ENCODE data around the gene OR6C70.
"Not testable (repeated sequence)": the region's sequence is repeated elsewhere in the genome, so short reads cannot be mapped to it uniquely, and the experiment has no call there.

Gene OR6C70

DNA sequence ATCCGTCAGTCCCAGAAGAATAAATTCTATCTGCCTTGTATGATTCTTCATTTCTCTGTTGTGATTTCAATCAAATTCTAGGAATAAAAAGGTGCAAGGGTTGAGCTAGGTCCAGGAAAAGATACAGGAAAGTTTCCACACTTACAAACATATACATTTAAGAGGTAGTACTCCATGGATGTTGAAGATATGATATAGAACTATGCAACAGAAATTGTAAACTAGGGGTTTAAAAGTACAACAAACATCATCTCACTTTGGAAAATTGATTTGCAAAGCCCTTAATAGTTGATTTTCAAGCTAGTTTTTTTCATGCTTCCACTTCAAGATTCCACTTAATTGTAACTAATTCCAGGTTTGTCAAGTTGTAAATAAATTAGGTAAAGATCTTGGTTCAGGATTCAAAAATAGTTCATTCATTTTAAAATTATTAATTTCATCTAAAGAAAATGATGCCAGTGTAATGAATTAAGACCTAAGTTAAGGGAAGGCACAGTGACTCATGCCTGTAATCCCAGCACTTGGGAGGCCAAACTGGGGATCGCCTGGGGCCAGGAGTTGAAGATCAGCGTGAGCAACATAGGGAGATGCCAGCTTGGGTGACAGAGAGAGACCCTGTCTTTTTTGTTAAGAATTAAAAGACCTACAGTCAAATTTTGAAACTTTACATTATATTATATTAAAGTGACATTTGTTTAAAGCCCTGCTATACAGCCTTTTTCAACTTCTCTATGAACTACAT lies at the start of gene OR6C70:
OR6C70 (minus strand) TSS at position 51 of the 742 bp plus-strand sequence; CDS start at position 51, 0 bp downstream.
- H3K9me3 ChIP-seq (ENCODE audit: insufficient read depth, low read depth, low read length), result no peaks in the 10 kb centered on the region
- H3K27me3 ChIP-seq (ENCODE audit: insufficient read depth, low read length), result no peaks in the 10 kb centered on the region
- no peak within 1 kb of the TSS for H3K27ac ChIP-seq (ENCODE audit: low read length)
- no peak within 1 kb of the TSS for H3K9ac ChIP-seq (ENCODE audit: low read depth, low read length)
- no peak within 1 kb of the TSS for H3K4me3 ChIP-seq (ENCODE audit: low read length)
- no peaks in the 10 kb centered on the region for H3K36me3 ChIP-seq (ENCODE audit: insufficient read depth, low read depth, low read length)
- no peaks in the 10 kb centered on the region for H3K4me1 ChIP-seq (ENCODE audit: insufficient read depth, low read length)

DNA sequence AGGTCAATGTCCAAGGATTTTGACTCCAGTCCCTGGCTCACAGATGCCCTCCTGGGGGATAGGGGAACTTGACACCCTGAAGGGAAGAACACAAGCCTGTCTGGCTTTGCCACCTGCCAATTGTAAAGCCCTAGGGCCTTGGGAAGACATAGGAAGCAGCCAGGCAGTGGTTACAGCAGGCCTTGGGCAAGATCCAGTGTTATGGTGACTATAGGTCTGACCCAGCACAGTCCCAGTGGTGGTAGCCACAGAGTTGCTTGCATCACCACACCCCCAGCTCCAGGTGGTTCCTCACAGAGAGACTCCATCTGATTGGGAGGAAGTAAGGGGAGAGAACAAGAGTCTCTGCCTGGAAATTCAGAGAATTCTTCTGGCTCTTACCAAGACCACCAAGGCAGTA lies 46.5 kb upstream of the OR6C70 start:
- Histone ChIP-seq H3K9ac (ENCODE audit: low read depth, low read length) (no peak overlapping the region), H3K36me3 (ENCODE audit: insufficient read depth, low read depth, low read length) (no peaks in the 10 kb centered on the region), H3K27ac (ENCODE audit: low read length) (no peak overlapping the region), H3K9me3 (ENCODE audit: insufficient read depth, low read depth, low read length) (no peaks in the 10 kb centered on the region; the same call in 1 of the 2 replicates), H3K4me1 (ENCODE audit: insufficient read depth, low read length) (no peaks in the 10 kb centered on the region), H3K4me3 (ENCODE audit: low read length) (no peak overlapping the region), H3K27me3 (ENCODE audit: insufficient read depth, low read length) (no peaks in the 10 kb centered on the region)

DNA sequence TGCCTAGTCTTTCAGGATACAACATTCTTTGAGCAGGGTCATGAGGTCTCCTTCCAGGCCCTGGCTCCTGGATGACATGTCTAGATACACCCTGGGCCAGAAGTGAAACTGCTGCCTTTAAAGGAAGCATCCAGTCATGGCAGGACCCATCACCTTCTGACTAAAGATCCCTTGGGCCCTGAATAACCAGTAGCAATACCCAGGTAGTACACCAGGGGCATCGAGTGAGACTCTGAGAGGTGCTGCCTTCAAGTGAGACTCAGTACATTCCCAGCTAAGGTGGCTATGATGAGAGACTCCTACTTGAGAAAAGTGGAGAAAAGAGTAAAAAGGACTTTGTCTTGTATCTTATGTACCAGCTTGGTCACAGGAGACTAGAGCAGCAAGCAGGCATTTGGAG lies 45.8 kb upstream of the OR6C70 start:
- no peak overlapping the region for H3K4me3 ChIP-seq (ENCODE audit: low read length)
- no peaks in the 10 kb centered on the region for H3K4me1 ChIP-seq (ENCODE audit: insufficient read depth, low read length)
- H3K36me3 ChIP-seq (ENCODE audit: insufficient read depth, low read depth, low read length), result no peaks in the 10 kb centered on the region
- H3K9me3 ChIP-seq (ENCODE audit: insufficient read depth, low read depth, low read length), result no peaks in the 10 kb centered on the region; the same call in 1 of the 2 replicates
- no peaks in the 10 kb centered on the region for H3K27me3 ChIP-seq (ENCODE audit: insufficient read depth, low read length)
- no peak overlapping the region for H3K27ac ChIP-seq (ENCODE audit: low read length)
- no peak overlapping the region for H3K9ac ChIP-seq (ENCODE audit: low read depth, low read length)

DNA sequence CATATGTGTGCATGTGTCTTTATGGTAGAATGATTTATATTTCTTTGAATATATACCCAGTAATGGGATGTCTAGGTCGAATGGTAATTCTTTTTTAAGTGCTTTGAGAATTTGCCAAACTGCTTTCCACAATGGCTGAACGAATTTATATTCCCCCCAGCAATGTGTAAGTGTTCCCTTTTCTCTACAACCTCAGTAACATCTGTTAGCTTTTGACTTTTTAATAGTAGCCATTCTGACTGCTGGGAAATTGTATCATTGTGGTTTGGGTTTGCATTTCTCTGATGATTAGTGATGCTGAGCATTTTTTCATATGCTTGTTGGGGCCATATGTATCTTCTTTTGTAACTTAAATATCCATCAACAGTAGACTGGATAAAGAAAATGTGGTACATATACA lies 31.7 kb upstream of the OR6C70 start:
- no peak overlapping the region for H3K27ac ChIP-seq (ENCODE audit: low read length)
- no peaks in the 10 kb centered on the region for H3K4me1 ChIP-seq (ENCODE audit: insufficient read depth, low read length)
- H3K9ac ChIP-seq (ENCODE audit: low read depth, low read length), result no peak overlapping the region
- H3K36me3 ChIP-seq (ENCODE audit: insufficient read depth, low read depth, low read length), result no peaks in the 10 kb centered on the region
- no peaks in the 10 kb centered on the region for H3K27me3 ChIP-seq (ENCODE audit: insufficient read depth, low read length)
- H3K4me3 ChIP-seq (ENCODE audit: low read length), result no peak overlapping the region
- no peaks in the 10 kb centered on the region for H3K9me3 ChIP-seq (ENCODE audit: insufficient read depth, low read depth, low read length)

DNA sequence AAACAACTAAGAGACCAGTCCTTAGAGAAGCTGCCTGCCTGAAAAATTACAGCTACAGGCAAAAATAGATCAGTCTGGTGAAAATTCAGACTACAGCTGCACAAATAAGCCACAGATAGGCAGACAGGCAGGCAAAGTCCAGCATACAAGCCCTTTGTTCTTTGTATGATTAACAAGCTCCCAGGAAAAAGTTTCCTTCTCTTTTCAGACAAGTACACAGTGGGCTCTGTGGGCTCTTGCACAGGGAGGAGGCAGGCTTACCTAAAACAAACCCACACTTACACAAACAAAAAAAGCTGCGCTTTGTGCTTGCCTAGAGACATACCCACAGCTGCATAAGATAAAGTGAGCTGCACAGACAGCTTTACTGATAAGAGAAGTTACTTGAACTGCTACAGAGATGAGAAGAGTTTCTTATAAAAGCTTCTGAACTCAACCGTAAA lies 29.9 kb upstream of the OR6C70 start:
- H3K9ac ChIP-seq (ENCODE audit: low read depth, low read length), result no peak overlapping the region
- H3K9me3 ChIP-seq (ENCODE audit: insufficient read depth, low read depth, low read length), result no peaks in the 10 kb centered on the region
- no peaks in the 10 kb centered on the region for H3K4me1 ChIP-seq (ENCODE audit: insufficient read depth, low read length)
- H3K27me3 ChIP-seq (ENCODE audit: insufficient read depth, low read length), result no peaks in the 10 kb centered on the region
- no peak overlapping the region for H3K4me3 ChIP-seq (ENCODE audit: low read length)
- H3K36me3 ChIP-seq (ENCODE audit: insufficient read depth, low read depth, low read length), result no peaks in the 10 kb centered on the region
- H3K27ac ChIP-seq (ENCODE audit: low read length), result no peak overlapping the region

DNA sequence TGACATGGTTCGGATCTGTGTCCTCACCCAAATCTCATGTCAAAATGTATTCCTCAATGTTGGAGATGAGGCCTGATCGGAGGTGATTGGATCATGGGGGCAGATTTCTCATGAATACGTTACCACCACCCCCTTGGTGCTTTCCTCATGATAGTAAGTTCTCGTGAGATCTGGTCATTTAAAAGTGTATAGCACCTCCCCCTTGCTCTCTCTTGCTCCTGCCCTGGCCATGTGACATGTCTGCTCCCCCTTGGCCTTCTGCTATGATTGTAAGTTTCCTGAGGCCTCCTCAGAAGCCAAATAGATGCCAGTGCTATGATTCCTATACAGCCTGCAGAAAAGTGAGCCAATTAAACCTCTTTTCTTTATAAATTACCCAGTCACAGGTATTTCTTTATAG lies 29.3 kb upstream of the OR6C70 start:
- Histone ChIP-seq H3K4me1 (ENCODE audit: insufficient read depth, low read length) (no peaks in the 10 kb centered on the region), H3K36me3 (ENCODE audit: insufficient read depth, low read depth, low read length) (no peaks in the 10 kb centered on the region), H3K27me3 (ENCODE audit: insufficient read depth, low read length) (no peaks in the 10 kb centered on the region), H3K9ac (ENCODE audit: low read depth, low read length) (no peak overlapping the region), H3K27ac (ENCODE audit: low read length) (no peak overlapping the region), H3K4me3 (ENCODE audit: low read length) (no peak overlapping the region), H3K9me3 (ENCODE audit: insufficient read depth, low read depth, low read length) (no peaks in the 10 kb centered on the region)

DNA sequence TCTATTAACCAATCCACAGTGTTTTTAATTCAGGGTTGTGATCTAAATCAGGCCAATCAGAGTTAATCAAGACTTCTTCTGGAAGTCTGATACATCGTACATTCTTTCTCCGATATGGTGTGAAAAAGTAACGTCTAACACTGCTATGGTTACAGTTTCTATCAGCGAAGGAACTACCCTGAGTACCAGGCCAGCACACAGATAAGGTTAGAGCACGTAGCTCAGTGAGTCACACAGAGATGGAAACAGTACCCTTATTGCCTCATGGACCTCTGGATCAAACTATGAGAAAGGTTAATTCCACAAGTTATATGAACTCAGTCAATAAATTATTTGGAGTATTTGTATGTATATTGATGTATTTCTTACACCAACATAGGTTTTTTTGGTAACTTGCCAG lies 25.6 kb upstream of the OR6C70 start:
- Histone ChIP-seq H3K27ac (ENCODE audit: low read length) (no peak overlapping the region), H3K9ac (ENCODE audit: low read depth, low read length) (no peak overlapping the region), H3K27me3 (ENCODE audit: insufficient read depth, low read length) (no peaks in the 10 kb centered on the region), H3K4me3 (ENCODE audit: low read length) (no peak overlapping the region), H3K4me1 (ENCODE audit: insufficient read depth, low read length) (no peaks in the 10 kb centered on the region), H3K9me3 (ENCODE audit: insufficient read depth, low read depth, low read length) (no peaks in the 10 kb centered on the region), H3K36me3 (ENCODE audit: insufficient read depth, low read depth, low read length) (no peaks in the 10 kb centered on the region)

DNA sequence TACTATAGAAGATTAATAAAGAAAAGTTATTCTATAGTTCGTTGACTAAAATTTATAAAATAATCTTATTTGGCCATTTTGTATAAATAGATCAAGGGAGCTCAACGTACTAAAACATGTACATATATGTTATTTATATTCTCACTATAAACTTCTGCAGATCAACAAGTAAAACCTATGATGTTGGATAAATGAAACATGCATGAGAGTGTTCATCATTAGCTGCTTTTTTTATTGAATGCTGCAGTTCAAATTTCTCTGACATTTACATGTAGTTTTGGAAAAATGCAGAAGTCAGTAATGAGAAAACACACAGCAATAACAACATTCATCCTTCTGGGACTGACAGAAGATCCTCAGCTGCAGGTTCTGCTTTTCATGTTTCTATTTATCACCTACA lies 22.1 kb upstream of the OR6C70 start, which contains the start of gene OR6C68:
OR6C68 (plus strand) TSS at position 301 of the 400 bp plus-strand sequence; CDS start at position 301, 0 bp downstream.
- no peak within 1 kb of the TSS for H3K9ac ChIP-seq (ENCODE audit: low read depth, low read length)
- H3K27me3 ChIP-seq (ENCODE audit: insufficient read depth, low read length), result no peaks in the 10 kb centered on the region
- H3K4me1 ChIP-seq (ENCODE audit: insufficient read depth, low read length), result no peaks in the 10 kb centered on the region
- H3K4me3 ChIP-seq (ENCODE audit: low read length), result no peak within 1 kb of the TSS
- H3K9me3 ChIP-seq (ENCODE audit: insufficient read depth, low read depth, low read length), result no peaks in the 10 kb centered on the region
- H3K36me3 ChIP-seq (ENCODE audit: insufficient read depth, low read depth, low read length), result no peaks in the 10 kb centered on the region
- H3K27ac ChIP-seq (ENCODE audit: low read length), result no peak within 1 kb of the TSS

DNA sequence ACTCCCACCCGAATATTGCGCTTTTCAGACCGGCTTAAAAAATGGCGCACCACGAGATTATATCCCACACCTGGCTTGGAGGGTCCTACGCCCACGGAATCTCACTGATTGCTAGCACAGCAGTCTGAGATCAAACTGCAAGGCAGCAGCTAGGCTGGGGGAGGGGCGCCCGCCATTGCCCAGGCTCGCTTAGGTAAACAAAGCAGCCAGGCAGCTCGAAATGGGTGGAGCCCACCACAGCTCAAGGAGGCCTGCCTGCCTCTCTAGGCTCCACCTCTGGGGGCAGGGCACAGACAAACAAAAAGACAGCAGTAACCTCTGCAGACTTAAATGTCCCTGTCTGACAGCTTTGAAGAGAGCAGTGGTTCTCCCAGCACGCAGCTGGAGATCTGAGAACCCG lies 14.3 kb upstream of the OR6C70 start:
- H3K4me3 ChIP-seq (ENCODE audit: low read length); H3K9ac ChIP-seq (ENCODE audit: low read depth, low read length); H3K27me3 ChIP-seq (ENCODE audit: insufficient read depth, low read length); H3K9me3 ChIP-seq (ENCODE audit: insufficient read depth, low read depth, low read length); H3K27ac ChIP-seq (ENCODE audit: low read length); H3K4me1 ChIP-seq (ENCODE audit: insufficient read depth, low read length); H3K36me3 ChIP-seq (ENCODE audit: insufficient read depth, low read depth, low read length): not testable (repeated sequence)

DNA sequence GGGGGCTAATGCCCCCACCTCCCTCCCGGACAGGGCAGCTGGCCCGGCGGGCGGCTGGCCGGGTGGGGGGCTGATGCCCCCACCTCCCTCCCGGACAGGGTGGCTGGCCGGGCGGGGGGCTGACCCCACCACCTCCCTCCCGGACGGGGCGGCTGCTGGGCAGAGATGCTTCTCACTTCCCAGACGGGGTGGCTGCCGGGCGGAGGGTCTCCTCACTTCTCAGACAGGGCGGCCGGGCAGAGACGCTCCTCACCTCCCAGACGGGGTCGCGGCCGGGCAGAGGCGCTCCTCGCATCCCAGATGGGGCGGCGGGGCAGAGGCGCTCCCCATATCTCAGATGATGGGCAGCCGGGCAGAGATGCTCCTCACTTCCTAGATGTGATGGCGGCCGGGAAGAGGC lies 9.2 kb upstream of the OR6C70 start:
- H3K9ac ChIP-seq (ENCODE audit: low read depth, low read length); H3K9me3 ChIP-seq (ENCODE audit: insufficient read depth, low read depth, low read length); H3K27me3 ChIP-seq (ENCODE audit: insufficient read depth, low read length); H3K36me3 ChIP-seq (ENCODE audit: insufficient read depth, low read depth, low read length); H3K4me3 ChIP-seq (ENCODE audit: low read length); H3K4me1 ChIP-seq (ENCODE audit: insufficient read depth, low read length); H3K27ac ChIP-seq (ENCODE audit: low read length): not testable (repeated sequence)

DNA sequence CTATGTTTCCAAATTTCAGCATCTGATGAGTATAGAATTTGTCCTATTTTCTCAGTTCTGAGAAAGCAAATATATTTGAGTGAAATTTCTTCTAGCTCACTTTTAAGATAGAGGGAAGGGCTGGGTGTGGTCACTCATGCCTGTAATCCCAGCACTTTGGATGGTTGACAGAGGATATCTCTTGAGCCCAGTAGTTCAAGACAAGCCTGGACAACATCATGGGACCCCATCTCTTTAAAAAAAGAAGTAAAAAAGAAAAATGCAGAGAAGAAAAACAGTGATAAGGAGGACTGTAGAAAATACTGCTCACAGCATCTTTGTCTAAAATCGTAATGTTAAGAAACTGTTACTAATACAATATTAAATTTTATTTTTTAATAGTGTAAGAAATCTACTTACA lies 2.3 kb upstream of the OR6C70 start:
- Histone ChIP-seq H3K27ac (ENCODE audit: low read length) (no peak overlapping the region), H3K9me3 (ENCODE audit: insufficient read depth, low read depth, low read length) (no peaks in the 10 kb centered on the region), H3K27me3 (ENCODE audit: insufficient read depth, low read length) (no peaks in the 10 kb centered on the region), H3K4me1 (ENCODE audit: insufficient read depth, low read length) (no peaks in the 10 kb centered on the region), H3K4me3 (ENCODE audit: low read length) (no peak overlapping the region), H3K36me3 (ENCODE audit: insufficient read depth, low read depth, low read length) (no peaks in the 10 kb centered on the region), H3K9ac (ENCODE audit: low read depth, low read length) (no peak overlapping the region)

DNA sequence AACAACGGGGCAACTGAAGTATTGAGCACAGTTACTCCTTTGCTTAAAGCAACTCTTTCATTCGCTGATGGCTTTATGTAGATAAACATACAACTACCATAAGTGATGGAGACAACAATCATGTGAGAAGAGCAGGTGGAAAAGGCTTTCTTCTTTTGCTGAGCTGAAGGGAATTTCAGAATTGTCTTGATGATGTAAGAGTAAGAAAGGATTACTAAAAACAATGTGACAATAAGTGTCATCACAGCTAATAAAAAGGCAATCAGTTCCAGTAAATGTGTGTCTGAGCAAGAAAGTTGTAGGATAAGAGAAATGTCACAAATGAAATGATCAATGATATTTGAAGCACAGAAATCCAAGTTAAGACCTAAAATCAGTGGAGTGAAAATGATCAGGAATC lies 647 bp downstream of the OR6C70 start:
- Histone ChIP-seq H3K9ac (ENCODE audit: low read depth, low read length) (no peak overlapping the region), H3K9me3 (ENCODE audit: insufficient read depth, low read depth, low read length) (no peaks in the 10 kb centered on the region), H3K4me1 (ENCODE audit: insufficient read depth, low read length) (no peaks in the 10 kb centered on the region), H3K27ac (ENCODE audit: low read length) (no peak overlapping the region), H3K27me3 (ENCODE audit: insufficient read depth, low read length) (no peaks in the 10 kb centered on the region), H3K4me3 (ENCODE audit: low read length) (no peak overlapping the region), H3K36me3 (ENCODE audit: insufficient read depth, low read depth, low read length) (no peaks in the 10 kb centered on the region)

Measured in iPS-20b (cell line).